GM19238 (cell line): ENCODE data around the gene QSOX2.

Experiments used
- DNase-seq: peaks from one replicate; pipeline ENCODE4 v3.0.0; 2011; ENCODE audit warnings: low spot score; ENCODE audit not compliant: insufficient read length

Gene QSOX2

DNA sequence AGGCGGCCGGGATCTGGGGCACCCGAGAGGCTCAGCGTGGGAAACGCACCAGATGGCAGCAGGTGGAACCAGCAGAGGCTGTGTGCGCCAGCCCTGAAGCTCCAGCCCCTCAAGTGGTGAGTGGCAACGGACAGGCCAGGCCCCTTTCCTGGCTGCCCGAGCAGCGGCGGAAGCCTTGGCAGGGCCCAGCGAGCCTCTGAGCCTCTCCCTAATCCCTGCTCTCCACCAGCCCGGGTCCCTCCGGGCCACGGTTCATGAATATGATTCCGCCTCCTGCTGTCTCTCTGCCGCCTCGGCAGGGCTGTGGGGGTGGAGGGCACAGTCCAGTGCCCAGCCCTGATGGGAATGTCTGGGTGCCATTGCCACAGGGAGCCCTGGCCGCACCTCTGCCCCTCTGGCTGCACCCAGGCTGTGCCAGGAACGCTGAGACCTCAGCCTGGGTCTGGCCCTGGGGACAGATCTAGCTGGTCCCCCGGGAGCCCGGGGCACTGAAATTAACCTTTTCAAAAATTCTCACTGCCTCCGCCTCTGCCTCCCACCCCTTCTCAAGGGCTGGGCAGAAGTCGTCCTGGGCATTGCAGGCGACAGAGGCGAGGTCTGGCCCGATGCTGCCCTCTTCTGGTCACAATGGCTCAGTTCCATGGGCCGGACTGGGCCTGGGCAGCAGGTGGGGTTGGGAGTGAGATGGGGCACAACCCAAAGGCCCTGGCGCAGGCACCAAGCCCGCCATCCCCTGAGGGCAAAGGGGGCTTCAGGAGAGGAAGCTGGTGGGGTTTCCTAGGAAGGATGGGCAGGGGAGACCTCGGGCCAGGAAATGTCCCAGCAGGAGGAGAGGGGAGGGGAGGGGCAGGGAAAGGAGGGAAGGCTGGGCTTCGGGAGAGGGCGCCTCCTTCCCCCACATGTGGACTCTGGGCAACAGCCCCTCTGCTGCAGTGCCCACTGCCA, 38.0 kb upstream of the QSOX2 start:
- peak; percentile 93 for DNase-seq

DNA sequence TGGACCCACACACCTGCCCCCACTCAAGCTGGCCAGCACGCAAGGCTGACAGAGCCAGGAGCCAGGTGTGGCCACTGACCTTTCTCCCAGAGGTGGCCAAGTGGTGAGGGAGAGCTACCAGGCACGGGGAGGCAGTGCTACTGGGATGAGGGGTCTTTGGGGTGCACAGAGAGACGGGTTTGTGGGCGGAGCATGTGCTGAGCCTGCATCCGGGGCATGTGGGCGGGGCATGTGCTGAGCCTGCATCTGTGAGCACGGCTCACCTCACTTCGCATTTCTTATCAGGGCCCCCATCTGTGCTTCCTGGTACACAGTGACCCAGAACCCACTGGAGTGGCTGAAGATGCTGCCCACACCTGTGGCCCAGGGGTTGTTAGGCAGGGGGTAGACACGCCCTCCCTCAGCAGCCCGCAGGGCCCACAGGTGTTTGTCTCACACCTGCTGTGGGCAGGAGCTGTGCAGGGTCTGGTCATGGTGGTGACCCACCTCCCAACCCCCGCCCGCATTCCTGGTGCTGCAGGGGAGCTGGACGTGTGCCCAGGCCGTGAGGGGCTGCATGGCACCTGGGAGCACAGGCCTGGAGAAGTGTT, 36.8 kb upstream of the QSOX2 start:
- DNase-seq = no peak

DNA sequence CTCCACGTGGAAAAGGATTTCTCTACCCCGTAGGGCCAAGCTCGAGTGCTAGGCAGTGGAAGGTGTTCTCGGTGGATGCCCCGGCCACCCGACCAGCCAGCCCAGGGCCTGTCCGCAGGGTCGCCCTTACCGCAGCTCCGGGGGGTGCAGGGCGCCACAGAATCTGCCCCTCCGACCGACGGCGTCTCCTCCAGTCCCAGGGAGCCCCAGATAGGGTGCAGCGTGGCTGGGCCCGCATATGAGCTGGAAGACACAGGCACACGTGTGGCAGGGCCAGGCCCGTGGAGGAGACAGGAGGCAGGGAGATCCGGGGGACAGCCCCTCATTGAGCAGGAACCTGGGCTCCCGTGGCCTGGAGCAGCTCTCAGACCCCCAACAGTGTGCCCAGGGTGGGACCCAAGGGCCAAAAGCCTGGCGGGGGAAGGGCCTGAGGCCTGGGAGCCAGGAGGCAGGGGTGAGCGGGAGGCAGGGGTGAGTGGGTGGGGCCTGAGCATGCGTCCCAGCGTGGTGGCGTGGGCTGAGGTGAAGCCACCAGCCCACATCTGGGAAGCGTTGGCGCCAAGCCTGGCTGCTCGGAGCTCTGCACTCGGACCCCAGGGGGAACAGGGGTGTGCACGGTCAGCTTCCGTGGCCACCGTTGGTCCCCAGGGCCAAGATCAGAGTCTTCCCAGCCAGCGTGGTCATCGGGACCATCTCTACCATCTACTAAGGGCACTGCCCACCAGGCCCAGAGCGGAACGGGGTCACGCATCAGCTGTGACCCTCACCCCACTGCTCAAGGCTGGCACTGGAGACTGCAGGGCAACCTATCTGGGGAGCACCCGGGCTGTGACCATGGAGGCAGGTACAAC, 36.0 kb upstream of the QSOX2 start:
- no peak for DNase-seq

DNA sequence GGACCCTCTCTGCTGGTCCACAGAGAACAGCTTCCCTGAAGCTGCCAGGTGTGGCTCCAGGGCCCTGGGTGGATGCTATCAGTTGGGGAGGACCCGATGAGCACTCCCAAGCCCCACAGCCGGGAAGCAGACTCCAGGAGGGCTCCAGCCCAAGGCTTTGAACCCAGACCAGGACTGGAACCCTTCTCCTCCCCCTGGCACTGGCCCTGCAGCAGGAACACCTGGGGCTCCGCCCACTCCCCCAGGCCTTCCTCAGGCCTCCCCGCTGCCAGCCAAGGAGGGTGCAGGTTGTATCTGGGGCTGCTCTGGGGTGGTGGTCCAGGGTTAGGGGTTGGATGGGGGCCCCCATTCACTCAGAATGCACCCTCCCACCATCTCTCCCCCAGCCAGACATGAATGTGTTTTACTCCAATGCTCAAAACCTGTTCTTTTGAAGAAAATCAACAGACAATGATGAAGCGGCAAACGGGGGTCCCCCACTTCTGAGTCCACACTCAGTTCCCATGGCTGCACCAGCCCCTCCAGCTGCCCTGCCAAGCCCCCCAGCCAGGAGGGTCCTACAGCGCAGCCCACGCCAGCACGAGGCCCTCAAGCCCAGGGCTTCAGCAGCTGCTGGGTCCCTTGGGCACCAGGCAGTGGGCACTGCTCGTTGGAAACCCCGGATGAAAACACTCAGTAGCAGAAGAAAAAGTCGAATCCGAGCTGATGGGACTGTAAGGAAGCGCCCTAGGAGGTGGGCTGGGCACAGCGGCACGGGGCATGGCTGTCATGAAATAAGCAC, 35.1 kb upstream of the QSOX2 start:
- DNase-seq = no peak

DNA sequence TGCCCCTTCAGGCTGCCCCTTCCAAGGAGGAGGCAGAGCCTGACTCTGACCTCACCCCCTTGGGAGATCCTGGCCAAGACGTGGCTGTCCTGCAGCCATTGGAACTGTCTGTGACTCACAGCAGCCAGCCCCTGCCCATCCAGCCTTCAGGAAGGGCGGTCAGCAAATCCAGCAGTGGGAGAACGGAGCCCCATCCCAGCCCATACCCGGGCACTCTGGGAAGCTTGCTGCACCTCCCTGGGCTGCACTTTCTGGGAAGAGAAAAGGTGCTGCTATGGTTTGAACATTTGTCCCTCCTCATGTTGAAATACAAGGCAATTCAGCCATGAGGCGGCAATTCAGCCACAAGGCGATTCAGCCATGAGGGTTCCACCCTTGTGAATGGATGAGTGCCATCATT, 33.9 kb upstream of the QSOX2 start:
- DNase-seq = no peak

DNA sequence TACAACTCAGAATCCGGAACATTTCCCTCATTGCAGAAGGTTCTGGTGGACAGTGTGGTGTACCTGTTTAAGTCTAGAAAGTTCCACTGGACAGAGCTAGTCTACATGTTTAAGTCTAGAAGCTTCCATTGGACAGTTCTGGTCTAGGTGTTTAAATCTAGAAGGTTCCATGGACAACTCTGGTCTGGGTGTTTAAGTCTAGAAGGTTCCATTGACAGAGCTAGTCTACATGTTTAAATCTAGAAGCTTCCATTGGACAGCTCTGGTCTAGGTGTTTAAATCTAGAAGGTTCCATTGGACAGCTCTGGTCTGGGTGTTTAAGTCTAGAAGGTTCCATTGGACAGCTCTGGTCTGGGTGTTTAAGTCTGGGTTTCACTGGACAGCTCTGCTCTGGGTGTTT, 33.3 kb upstream of the QSOX2 start:
- no peak for DNase-seq

DNA sequence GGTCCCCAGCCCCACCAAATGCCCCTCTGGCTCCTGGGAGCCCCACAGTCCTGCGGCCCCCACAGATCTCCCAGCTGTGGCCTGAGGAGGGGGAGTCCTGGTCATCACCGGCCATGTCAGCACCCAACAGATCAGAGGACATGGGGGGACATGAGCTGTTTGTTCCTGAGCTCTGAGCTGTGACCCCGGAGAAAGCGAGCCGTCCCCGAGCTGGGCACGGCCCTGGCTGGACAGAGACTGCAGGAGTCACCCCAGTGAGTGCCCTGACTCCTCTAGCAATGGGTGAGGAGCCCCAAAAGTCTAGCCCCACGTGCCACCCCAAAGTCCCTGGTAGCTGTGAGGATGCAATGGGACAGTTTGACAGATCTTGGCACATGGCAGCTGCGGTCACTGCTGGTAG, 32.6 kb upstream of the QSOX2 start:
- no peak for DNase-seq

DNA sequence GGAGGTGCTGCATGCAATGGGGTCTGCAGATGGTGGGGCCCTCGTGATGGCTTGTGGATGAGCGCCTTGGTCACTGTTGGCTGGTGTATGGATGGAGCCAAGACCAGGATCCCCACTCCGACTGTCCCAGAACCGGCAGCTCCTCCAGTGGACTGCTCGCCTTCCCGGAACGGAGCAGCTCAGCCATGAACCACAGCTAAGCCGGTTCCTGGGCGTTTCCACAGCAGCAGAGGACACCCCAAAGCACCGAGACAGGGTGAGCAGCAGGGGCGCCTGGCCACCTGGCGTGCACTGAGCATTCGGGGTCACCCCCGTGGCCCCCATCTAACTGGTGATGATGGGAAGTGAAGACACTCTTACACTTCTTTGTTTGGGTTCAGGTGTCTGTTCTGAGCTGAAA, 32.1 kb upstream of the QSOX2 start:
- no peak for DNase-seq

DNA sequence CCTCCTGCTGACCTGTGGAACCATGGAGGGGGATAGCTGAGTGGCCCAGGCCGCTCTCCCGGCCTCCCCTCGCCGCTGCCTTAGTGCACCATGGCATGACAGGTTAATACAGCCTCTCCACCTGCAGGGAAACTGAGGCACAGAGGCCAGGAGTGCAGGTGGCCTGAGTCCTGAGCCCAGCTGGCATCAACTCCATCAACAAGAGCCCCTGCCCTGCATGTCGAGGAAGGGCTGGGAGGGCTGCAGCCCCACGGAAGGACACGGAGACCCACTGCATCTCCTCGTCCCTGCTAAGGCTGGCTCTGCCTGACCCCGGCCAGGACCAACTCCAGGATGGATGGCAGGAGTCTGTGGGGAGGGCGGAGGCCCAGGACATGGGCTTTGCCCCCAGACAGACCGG, 31.1 kb upstream of the QSOX2 start:
- no peak for DNase-seq

DNA sequence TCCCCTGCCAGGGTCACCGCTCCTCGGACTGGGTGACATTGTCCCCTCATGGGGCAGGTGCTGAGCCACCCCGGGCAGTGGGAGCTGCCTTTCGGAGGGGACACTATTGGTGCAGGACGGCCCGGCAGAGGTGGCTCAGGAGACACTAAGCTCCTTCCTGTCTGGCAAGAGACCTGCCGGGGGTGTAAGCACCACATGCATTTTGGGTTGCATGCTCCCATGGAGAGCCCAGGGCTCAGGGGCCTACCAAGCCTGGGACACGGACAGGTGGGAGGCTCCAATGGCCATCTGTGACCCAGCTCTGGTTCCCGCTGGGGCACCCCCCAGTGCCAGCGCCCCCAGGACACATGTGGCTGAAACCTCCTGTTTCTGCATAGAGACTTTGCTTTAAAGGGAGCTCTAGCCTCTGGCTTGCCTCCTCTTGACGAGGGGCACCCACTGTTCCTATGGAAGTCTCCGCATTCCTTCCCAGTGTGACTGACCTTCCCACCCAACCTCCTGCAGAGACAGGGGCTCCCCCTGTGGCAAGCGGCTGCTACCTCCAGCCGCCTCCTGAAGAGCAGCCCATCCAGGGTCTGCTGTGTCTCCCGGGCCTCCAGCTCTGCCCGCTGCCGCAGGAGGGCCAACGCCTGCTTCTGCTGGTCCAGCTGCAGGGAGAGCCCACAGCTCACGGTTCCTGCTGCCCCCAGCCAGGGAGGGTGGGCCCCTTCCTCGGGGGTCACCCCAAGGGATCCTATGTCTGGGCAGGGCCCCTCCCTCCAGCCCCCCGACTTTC, 30.2 kb upstream of the QSOX2 start:
- no peak for DNase-seq

DNA sequence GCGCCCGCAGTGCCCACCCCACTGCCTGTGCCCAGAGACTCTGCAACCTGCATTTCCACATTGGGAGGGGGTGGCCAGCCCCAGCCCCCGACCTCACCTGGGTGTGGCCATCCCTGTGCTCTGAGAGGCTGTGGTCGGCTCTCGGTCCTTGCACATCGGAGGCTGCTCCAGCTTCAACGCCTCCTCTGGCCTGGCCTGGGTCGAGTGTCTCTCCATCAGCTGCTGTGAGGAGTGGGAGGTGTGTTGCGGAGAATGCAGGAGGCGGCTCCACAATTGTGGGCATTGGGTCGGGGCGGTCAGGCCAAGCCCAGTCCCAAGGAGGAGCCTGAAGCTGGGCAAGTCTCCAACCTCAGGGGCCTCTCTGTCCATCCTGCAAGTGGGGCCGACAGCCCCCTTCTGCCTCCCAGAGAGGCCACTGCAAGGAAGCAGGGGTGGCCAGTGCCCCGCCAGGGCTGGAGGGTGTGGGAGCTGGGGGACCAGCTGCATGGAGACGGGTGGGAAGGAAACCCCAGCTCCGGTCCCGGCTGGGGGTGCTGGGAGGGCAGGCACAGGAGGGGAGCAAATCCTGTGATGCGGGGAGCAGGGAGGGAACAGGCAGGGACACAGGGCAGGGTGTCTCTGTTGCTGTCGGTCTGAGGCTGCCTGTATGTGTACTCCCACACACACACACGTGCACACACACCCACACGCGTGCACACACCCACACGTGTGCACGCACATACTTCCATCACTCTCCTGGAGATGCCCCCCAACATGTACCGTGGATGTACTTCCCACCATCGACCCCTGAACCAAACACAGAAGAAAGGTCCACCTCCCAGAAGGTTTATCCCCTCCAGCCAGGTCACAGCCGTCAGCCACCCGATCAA, 29.4 kb upstream of the QSOX2 start:
- DNase-seq = no peak

DNA sequence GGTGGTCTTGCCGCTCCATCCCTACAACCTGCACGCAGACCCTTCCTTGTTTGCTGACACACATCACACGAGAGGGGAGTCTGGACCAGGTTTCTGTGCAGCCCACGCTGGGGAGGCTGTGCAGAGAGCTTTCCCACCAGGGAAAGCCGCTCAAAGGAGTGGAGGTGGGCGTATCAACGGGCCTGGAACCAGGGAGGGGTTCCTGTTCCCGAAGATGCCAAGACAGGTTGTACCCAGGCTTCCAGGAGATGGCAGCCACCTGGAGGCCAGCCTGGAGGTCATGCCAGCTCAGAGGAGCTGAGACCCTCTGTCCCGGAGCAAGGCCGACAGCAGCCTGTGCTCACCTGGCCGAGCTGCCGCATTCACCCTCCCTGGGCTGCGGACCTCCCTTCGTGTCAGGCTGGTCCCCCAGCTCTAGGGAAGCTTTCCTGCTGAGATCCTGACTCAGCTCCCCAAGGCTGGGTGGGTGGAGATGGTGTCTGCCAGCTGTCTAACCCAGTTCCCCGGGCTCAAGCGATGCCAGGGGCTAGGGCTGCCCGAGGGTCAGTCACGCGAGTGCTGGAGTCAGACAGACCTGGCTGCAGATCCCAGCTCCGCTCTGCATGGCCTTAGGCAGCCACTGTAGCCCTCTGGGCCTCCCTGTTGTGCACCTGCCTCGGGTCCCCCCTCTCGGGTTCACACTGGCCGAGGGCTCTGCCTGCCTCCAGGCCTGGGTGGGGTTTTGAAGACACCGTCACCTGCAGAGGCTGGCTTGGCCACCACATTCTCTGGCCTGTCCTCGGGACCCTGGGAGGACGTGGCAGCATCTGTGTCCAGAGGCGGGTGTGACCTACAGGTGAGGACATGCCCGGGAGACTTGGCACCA, 28.5 kb upstream of the QSOX2 start:
- no peak for DNase-seq

DNA sequence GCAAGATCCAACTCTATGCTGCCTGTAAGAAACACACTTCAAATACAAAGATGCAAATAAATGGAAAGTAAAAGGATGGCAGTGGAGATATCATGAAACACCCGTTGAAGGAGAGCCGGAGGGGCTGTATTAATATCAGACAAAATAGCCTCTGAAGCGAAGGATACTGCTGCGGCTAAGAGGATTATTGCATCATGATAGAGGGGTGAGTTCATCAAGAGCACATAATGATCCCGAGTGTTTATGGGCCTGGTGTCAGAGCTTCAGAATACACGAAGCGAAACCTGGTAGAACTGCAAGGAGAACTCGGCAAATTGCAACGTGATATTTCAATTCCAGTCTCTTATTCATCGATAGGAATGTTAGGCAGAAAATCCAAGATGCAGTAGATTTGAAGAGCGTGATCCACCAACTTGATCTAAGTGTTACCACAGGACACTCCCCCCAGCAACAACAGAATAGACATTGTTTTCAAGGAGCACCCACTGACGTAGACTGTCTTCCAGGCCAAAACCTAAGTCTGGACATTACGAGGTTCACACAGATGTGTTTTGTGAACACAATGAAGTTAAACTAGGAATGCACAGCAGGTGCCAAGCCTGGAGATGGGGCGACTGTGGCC, 27.7 kb upstream of the QSOX2 start:
- no peak for DNase-seq

DNA sequence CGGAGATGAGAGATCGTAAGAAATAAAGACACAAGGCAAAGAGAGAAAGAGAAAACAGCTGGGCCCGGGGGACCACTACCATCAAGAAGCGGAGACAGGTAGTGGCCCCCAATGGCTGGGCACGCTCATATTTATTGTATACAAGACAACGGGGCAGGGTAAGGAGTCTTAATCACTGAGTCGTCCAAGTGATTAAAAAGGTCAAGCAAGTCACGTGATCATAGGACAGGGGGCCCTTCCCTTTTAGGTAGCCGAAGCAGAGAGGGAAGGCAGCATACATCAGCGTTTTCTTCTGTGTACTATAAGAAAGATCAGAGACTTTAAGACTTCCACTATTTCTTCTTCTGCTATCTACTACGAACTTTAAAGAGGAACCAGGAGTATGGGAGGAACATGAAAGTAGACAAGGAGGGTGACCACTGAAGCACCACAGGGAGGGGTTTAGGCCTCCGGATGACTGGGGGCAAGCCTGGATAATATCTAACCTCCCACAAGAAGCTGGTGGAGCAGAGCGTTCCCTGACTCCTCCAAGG, 24.6 kb upstream of the QSOX2 start:
- DNase-seq = no peak

DNA sequence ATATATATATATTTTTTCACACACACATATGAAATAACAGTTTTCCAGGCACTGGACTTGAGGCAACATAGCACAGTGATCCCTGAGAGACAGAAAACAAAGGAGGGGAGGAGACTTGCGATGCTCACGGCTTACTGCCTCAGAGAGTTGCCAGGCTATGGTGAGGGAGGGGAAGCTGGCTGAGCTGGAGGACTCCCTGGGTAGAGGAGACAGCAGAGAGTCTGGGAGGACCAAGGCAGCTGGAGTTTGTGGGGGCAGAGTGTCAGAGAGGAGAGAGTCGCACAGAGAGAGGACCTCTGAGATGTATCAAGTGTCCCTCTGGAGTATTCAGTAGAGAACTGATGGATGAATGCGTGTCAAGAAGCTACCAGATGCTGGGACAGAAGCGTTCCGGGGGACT, 23.1 kb upstream of the QSOX2 start:
- DNase-seq = no peak

DNA sequence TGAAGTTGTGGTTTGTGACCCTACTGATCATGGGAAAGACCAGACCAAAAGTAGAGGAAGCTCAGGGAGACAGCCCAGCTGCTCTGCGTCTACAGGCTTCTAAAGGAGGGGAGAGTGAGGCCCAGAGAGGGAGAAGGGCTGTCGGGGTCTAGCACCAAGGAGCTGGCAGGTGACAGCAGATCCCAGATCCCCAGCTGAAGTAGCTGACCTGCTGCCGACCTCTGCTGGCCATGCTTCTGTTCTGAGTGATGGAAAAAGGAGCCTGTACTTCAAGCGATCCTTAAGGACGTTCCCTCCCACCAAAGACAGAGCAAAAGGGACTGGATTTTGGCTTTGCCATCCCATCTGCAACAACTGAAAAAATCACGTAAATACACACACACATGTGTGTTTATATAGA, 22.7 kb upstream of the QSOX2 start:
- DNase-seq = no peak

DNA sequence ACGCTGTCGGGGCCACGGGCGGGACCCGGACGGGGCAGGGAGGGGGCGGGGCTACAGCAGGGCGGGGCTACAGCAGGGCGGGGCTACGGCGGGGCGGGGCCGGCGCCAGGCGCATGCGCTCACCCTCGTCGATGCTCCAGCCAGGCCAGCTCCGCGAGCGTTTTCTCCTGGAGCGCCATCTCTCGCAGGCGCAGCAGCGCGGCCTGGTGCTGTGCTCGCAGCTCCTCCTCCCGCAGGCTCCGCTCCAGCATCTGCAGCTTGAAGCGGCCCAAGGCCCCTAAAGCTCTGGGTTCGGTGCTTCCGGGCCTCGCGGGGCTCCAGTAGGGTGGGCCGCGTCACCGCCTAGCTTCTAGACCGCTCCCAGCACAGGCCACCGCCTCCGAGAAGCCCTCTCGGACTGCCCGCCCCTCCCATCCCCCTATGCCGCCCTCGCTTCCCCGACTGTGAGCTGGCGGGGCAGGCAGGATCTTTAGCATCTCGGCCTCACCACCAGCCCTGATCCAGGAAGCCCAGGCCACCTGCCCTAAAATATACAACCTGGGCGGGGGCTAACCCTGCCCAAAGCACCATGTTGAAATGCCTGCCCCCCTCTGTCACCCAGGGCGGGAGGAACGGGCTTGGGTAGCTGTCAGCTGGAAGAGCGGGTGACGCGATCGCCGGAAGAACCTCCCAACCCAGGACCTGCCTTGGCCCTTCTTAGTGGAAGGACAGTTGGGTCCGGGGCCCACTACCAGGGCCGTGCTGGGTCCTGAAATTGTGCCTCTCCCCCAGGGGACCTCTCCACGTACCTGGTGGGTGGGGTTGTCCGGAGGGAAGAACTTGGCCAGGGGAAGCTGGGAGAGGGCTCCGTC, 21.9 kb upstream of the QSOX2 start:
- DNase-seq = peak; percentile 99
